GM19438 (cell line): ENCODE measurements around the gene GSK3B.

Experiments
- ATAC-seq: cut with Tn5 transposase; IDR thresholded peaks from one replicate; pipeline ENCODE4 v1.9.1; 2021; ENCODE audit warnings: low read depth; ENCODE audit not compliant: unreplicated experiment

GSK3B gene

DNA sequence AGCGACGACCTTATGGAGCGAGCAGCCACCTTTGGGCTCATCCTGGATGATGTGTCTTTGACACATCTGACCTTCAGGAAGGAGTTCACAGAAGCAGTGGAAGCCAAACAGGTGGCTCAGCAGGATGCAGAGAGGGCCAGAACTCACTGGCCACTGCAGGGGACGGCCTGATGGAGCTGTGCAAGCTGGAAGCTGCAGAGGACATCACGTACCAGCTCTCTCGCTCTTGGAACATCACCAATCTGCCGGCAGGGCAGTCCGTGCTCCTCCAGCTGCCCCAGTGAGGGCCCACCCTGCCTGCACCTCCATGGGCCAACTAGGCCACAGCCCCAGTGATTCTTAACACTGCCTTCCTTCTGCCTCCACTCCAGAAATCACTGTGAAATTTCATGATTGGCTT lies 302.0 kb downstream of the GSK3B start:
- ATAC-seq: no peak

DNA sequence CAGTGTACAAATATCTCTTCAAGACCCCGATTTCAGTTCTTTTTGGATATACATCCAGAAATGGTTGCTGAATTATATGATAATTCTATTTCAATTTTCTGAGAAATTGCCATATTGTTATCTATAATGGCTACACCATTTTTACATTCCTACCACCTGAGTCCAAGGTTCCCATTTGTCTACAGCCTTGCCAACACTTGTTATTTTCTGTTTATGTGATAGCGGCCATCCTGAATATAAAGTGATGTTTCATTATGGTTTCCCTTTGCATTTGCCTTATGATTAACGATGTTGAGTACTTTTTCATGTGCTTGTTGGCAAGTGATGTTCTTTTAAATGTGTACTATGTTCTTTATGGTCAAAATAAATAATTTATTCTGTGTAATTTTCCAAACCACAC lies 303.9 kb downstream of the GSK3B start:
- no peak for ATAC-seq

DNA sequence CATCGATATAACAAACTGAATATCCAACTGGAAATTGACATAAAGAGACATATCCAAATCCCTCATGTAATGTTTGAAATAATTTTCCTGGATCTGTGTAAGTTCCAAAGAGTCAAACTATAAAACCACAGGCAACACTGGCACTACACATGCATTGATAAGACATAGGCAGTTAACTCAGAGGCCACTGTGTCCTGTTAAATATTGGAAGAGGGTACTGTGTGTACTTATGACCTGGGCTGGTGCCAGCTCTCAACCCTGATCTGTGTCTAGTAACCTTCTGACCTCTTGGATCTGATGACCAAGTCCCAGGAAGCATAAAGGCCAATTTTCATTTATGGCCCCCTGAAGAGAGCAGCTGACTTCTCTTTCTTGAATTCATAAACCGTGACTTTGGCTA lies 307.8 kb downstream of the GSK3B start:
- no peak for ATAC-seq

DNA sequence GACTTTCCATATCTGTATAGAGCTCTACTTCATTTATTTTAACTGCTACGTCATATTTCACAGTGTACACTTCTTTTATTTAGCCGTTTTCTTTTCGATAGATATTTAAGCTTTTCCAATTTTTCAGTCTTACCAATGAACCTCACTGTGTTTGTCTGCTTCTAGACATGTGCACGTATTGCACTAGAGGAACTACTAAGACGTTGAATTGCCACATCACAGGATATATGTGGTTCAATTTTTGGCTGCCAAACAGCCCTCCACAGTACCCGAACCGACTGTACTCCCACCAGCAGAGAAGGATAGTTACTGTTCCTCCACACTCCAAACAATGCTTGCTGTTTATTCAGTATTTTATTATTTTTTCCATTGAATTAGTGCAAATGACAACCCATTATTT lies 310.4 kb downstream of the GSK3B start:
- ATAC-seq: no peak

DNA sequence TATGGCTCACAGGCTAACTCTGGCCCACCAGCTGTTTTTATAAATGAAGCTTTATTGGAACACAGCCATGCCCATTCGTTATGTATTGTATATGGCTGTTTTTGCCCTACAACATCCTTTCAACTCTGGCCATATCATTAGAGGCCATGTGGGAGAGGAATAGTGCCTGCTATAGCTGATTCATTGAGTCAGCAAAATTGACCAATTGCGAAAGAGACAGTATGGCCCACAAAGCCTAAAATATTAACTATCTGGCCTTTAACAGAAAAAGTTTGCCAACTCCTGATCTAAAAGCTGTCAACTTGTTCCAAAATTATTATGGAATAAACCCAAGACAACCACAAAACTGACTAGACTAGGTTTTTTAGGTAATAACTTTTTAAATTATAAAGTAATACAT lies 311.0 kb downstream of the GSK3B start:
- no peak for ATAC-seq

DNA sequence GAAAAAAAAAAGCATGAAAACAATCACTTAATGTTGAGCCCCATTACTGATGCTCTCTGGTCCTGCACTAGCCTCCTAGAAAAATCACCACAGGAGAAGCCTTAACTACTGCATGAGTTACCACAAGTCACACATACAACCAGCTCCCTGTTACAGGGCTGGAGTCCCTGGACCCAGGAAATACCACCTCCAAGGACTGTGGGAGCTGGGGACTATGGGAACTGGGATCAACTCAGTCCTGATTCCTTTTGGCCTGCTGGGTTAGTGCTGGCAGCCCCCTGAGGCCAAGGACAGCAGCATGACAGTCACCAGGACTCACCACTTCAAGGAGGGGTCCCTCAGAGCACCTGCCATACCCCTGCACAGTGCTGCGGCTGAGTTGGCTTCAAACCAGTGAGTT lies 311.8 kb downstream of the GSK3B start:
- no peak for ATAC-seq

DNA sequence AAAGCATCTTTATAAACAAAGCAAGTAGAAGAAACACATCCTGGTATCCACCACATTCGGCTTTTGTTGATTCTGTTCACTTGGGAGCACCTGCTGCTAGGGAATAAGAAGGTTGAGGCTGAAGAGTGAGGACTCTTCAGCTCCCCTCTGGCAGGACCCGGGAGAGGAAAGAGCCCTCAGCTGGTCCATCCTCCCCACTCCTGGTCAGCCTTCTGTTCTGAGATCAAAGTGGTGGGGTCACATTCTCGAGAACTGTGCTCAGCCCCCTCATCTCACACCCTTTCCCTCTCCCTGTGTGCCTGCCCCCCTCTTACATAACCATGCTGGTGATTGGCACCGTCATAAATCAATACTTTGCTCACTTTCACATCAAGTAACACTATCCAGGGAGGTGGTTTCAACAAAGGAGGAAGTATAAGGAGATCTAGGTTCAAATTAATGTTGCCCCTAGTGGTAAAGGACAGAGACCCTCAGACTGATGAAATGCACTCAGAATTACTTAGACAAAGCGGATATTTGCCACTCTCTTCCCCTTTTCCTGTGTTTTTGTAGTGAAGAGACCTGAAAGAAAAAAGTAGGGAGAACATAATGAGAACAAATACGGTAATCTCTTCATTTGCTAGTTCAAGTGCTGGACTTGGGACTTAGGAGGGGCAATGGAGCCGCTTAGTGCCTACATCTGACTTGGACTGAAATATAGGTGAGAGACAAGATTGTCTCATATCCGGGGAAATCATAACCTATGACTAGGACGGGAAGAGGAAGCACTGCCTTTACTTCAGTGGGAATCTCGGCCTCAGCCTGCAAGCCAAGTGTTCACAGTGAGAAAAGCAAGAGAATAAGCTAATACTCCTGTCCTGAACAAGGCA lies 312.7 kb downstream of the GSK3B start, which contains the start of gene NR1I2:
Gene NR1I2 (plus strand): TSS at position 772 of the 869 bp plus-strand sequence.
- ATAC-seq: no peak

DNA sequence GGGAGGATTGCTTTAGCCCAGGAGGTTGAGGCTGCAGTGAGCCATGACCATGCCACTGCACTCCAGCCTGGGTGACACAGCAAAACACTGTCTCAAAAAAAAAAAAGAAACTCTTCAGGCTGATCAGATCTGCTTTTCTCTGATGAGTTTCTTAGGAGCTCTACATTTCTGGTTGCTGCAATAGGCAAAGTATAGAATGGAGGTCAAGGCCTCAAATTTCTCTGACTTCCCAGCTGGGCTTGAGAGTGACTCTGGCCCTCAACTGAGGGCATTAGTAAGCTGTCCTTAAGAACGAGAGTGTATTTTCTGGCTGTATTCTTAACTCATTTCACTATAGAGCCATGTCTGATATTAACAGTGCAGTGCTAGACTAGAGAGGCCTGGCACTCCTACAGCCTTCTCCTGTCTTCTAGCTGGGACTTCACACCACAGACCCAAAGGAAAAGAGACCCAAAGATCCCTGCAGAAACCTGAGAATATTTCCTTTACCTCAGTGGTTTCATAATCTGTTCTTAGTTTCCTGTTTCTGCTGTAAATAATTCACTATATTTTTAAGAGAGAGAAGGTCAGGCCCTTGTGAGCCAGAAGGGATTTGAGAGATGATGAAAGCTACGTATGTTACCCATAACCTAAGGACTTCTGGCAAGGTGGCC lies 314.4 kb downstream of the GSK3B start:
- ATAC-seq: peak; percentile 86

DNA sequence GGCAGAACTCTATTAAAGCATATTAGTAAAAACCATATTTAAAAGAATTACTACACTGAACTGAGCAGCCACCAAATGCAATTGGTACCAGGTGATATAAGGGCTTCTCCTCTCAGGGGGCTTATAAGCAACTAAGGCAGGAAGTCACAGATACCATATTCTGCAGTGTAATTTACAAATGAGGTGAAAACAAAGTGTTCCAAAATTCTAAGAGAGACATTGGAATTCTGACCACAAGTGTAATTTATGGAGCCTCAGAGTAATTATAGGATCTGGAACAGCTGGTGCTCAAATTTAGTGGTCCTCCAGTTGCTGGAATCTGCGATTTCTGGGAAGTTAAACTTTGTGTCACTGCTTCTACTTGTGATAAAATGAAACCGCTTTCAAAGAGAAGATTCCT lies 315.4 kb downstream of the GSK3B start:
- ATAC-seq: no peak

DNA sequence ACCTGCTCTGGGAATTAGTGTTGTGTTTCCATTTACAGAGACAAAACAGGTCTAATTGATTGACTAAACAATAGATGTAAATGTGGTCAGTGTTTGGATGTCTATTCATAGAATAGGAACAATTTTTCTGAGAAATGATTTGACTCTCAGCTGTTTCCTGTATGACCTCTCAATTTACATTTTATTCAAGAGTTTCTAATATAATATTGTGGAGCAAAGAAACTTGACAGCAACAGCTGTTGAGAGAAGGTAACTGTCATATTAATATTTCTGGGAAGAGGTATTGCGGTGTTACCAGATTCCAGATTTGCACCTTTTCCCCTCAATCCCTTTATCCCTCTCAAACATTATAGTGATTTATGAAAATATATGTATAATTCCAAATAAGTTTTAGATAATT lies 316.1 kb downstream of the GSK3B start:
- ATAC-seq: no peak

DNA sequence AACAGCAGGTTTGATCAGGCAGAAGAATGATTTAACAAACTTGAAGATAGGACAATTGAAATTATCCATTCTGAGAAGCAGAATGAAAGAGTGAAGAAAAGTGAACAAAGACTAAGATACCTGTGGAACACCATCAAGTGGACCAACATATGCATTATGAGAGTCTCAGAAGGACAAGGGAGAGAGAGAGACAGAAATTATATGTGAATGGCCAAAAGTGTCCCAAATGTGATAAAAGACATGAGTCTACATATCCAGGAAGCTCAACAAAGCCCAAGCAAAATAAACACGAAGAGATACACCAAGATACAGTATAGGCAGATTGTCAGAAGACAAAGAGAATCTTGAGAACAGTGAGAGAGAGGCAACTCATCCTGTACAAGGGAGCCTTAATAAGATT lies 317.9 kb downstream of the GSK3B start:
- ATAC-seq: no peak

DNA sequence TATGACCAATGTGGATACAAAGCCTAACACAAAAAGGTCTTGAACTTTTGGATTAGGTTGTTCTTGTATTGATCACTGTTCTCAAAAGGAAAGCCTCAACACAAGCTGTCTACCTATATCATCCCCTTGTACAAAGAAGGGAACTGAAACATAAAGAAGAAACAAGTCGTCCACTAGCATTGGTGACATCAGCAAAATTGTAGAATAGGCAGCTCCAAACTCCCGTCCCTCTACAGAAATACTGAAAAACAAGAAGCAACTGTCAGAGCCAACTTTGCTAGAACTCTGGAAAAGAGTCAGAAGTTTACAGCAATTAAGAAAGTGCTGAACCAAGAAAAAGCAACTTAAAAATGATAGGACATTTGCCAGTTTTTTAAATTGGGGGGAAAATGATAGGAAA lies 319.8 kb downstream of the GSK3B start:
- ATAC-seq: peak; percentile 84
